Lower lobe of right lung (tissue), 2 donors: ENCODE data around the gene TBRG4. TPM values are rescaled to one million over a fixed set of nuclear protein-coding genes. Genes with fewer than 3 reads are reported as not detected.

Experiments used
- ATAC-seq, 2 donors: fragments of 200-7000 bp; cut with Tn5 transposase; one replicate each; pipeline ENCODE4 v1.9.1; 2020 to 2022; ENCODE audit warnings: mild to moderate bottlenecking in 2 of 2, moderate library complexity in 2 of 2
- DNase-seq: peaks from one replicate; pipeline ENCODE4 v3.0.0-alpha.2; 2020
- H3K27ac ChIP-seq: fragments of 200-600 bp; one replicate; pipeline ENCODE4 v1.8.0; 2022
- H3K27me3 ChIP-seq: fragments of 200-600 bp; one replicate; pipeline ENCODE4 v1.8.0; 2022; ENCODE audit warnings: low read depth
- H3K36me3 ChIP-seq: fragments of 200-600 bp; one replicate; pipeline ENCODE4 v1.8.0; 2022; ENCODE audit warnings: mild to moderate bottlenecking
- H3K4me1 ChIP-seq: fragments of 200-600 bp; one replicate; pipeline ENCODE4 v1.8.0; 2022
- H3K4me3 ChIP-seq: fragments of 200-600 bp; one replicate; pipeline ENCODE4 v1.8.0; 2022; ENCODE audit warnings: mild to moderate bottlenecking
- H3K9me3 ChIP-seq: fragments of 200-600 bp; one replicate; pipeline ENCODE4 v1.8.0; 2022
- CTCF ChIP-seq: fragments of 200-600 bp; IDR thresholded peaks from one replicate; pipeline ENCODE4 v1.8.0; 2022; ENCODE audit warnings: antibody characterized with exemption, mild to moderate bottlenecking
- intact Hi-C: fragments of 100-400 bp; cut with DNase I; formaldehyde crosslinking; loops from one replicate; pipeline ENCODE4 v1.11.0; 2022
- total RNA-seq: library from RNA; stranded (reverse); fragmentation: NEBNext Ultra II Directional; extraction: Animal tissue kit (Norgen Biotek cat#: 25700); gene quantifications from one replicate; pipeline ENCODE4 v1.2.1, GENCODE V29; 2021
- donor health status: DM: no; HTN: yes; CAD: no; lungs with severe emphysema.

Gene TBRG4
- total RNA-seq, 1 donor from 2014 or later, result 54.3 TPM

- Histone ChIP-seq H3K4me1 (no peaks in the 10 kb centered on the region), H3K9me3 (no peaks in the 10 kb centered on the region), H3K27ac (no peak overlapping the region), H3K27me3 (no peaks in the 10 kb centered on the region), H3K36me3 (peaks cover 99% of the 10 kb centered on the region), H3K4me3 (no peak overlapping the region)
- no peak for DNase-seq
- TF ChIP-seq CTCF, result no peak
- no peak for ATAC-seq
- intact Hi-C loops, result no loop called here
These were observed 43.1 kb downstream of the TBRG4 start for GRCh38 chr7:45068236-45069023.

- Histone ChIP-seq H3K9me3 (no peaks in the 10 kb centered on the region), H3K27ac (no peak overlapping the region), H3K4me1 (no peaks in the 10 kb centered on the region), H3K27me3 (no peaks in the 10 kb centered on the region), H3K4me3 (no peak overlapping the region), H3K36me3 (peaks cover 91% of the 10 kb centered on the region)
- TF ChIP-seq CTCF, result no peak
- ATAC-seq, result no peak
- intact Hi-C loops, result no loop called here
- no peak for DNase-seq
These were observed 43.9 kb downstream of the TBRG4 start for GRCh38 chr7:45067582-45067981.

- Histone ChIP-seq H3K4me3 (no peak overlapping the region), H3K27ac (no peak overlapping the region), H3K4me1 (no peaks in the 10 kb centered on the region), H3K27me3 (no peaks in the 10 kb centered on the region), H3K36me3 (peaks cover 79% of the 10 kb centered on the region), H3K9me3 (no peaks in the 10 kb centered on the region)
- no peak for DNase-seq
- intact Hi-C loops, result no loop called here
- ATAC-seq, result no peak
- no peak for TF ChIP-seq CTCF
These were observed 45.1 kb downstream of the TBRG4 start for GRCh38 chr7:45066409-45066808.

GRCh38 chr7:45065031-45065995 is 46.2 kb downstream of the TBRG4 start:
- intact Hi-C loops, result no loop called here
- Histone ChIP-seq H3K36me3 (peaks cover 68% of the 10 kb centered on the region), H3K27ac (no peak overlapping the region), H3K27me3 (no peaks in the 10 kb centered on the region), H3K4me1 (no peaks in the 10 kb centered on the region), H3K9me3 (no peaks in the 10 kb centered on the region), H3K4me3 (no peak overlapping the region)
- ATAC-seq (no peak), DNase-seq (no peak)
- TF ChIP-seq CTCF, result no peak

GRCh38 chr7:45064047-45064725 is 47.3 kb downstream of the TBRG4 start:
- H3K36me3 ChIP-seq, result peaks cover 57% of the 10 kb centered on the region
- H3K27me3 ChIP-seq, result no peaks in the 10 kb centered on the region
- H3K4me3 ChIP-seq, result no peak overlapping the region
- no peaks in the 10 kb centered on the region for H3K9me3 ChIP-seq
- peaks cover 5% of the 10 kb centered on the region for H3K4me1 ChIP-seq
- no peak for DNase-seq
- no peak for TF ChIP-seq CTCF
- no peak overlapping the region for H3K27ac ChIP-seq
- no peak for ATAC-seq
- intact Hi-C loops, result no loop called here
